Right hindlimb (tissue), 1 donor: Measurements from ENCODE around the gene KRT85.
A peak's percentile ranks its signal among the peaks of the same experiment; 100 is the strongest.

Experiments used
- DNase-seq: peaks from one replicate; pipeline ENCODE4 v3.0.0-alpha.2; 2018

Gene KRT85

GRCh38 chr12:52364901-52365489 lies 2.3 kb downstream of the KRT85 start:
- no peak for DNase-seq

GRCh38 chr12:52364061-52364460 lies 3.2 kb downstream of the KRT85 start:
- DNase-seq, result no peak

DNA sequence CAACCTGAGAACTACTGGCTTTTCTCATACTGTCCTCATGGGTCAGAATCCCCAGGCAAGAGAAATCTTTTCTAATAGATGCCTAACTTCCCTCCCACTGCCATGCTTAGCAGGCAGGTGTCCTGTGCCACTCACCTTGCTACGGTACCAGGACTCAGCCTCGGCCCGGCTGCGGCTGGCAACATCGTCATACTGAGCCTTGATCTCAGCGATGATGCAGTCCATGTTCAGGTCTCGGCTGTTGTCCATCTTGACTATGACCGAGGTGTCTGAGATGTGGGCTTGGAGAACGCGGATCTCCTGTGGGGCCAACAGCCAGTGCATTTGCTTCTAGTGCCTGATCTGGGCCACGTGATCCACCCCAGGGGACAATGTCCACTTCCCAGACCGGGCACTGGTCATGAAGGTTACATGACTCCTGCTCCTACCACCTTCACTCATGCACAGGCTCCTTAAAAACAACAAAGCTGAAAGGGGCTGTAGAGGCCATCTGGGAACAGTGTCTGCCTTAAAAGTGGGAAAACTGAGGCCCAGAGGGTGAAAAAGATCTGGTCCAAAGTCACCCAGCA lies 4.1 kb downstream of the KRT85 start:
- DNase-seq, result no peak

DNA sequence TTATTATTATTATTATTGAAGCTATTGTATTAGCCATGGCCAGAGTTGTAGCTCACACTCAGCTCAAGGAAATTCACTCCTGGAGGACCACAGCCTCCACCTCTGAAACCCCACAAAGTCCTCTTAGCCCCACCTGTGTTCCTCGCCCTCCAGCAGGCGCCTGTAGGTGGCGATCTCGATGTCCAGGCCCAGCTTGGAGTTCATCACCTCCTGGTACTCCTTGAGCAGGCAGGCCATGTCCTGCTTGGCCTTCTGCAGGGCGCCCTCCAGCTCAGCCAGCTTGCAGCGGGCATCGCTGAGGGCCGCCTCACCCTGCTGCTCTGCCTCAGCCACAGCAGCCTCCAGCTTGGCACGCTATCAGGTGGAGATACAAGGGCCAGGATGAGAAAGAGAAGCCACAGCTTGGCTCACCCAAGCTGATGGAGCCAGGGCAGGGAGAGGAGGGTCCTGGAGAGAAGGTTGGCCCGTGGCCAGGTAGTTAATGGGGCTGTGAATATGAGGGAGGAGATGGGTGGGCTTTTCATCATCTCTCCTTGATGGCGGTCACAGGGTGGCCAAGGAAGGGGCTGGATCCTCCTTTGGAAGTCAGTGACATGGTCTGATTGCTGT lies 5.1 kb downstream of the KRT85 start:
- no peak for DNase-seq

- no peak for DNase-seq
Observed at GRCh38 chr12:52361553-52361952, 5.7 kb downstream of the KRT85 start.

DNA sequence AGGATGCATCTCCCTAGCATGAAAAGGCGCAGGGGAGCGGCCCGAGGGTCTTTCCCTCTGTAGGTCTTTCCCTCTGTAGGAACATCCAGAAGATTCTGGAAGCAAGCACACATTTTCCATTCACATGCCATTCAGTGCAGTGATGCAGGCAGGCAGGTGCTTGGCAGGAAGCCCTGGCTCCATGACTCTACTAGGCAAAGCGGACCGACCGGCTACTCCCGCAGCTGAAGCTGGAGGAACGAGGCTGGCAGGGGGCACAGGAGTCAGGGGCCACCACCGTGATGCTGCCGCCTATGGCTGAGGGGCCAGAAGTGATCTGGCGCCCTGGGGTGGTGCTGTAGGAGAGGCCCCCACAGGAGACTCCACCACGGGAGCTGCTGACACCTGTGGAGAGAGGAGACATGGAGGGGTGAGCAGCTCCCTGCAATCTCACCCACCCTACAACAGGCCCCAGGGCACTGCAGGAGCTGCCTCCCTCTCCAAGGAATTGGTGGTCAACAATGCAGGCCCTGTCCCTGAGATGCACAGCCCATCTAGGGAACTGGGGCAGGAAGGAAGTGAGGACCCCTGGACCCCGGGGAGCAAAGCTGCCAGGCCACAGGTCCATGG lies 6.5 kb downstream of the KRT85 start:
- DNase-seq, result no peak

- no peak for DNase-seq
Observed at GRCh38 chr12:52360106-52360662, 7.1 kb downstream of the KRT85 start.

GRCh38 chr12:52359621-52360061 lies 7.6 kb downstream of the KRT85 start:
- no peak for DNase-seq

- DNase-seq, result peak; percentile 11
Observed at GRCh38 chr12:52358575-52359350, 8.5 kb downstream of the KRT85 start.

- DNase-seq, result no peak
Observed at GRCh38 chr12:52356762-52357580, 10.3 kb downstream of the KRT85 start.

DNA sequence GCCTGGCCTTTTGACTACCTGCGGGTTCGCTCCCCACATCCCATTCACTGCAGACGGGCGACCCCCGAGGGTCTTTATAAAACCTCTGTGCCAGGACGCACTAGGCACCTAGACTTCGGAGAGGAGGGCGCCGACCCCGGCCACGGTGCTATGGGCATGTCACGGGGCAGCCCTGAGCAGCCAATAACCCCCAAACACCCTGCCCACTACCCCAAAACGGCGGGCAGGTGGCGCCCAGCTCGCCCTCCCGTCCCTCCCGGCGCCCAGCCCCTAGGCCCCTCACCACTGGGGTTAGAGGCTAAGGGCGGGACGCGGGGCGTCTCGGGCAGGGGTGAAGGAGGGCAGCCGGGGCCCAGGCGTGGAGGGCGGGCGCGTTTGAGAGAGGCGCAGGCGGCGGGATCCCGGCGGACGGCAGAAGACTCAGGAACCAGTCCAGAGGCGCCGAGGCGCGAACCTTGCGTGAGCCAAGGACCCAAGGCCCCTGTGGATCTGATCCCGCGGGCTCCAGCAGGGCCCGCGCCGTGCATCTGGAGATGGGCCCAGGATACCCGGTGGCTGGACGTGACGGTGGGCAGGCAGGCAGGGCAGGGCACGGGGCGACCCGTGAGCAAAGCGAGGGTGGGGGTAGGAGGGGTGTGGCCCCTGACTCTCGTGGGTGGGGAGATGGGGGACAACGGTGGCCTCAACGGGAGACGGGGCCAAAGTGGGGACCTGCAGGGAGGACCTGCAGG lies 11.1 kb downstream of the KRT85 start:
- no peak for DNase-seq

DNA sequence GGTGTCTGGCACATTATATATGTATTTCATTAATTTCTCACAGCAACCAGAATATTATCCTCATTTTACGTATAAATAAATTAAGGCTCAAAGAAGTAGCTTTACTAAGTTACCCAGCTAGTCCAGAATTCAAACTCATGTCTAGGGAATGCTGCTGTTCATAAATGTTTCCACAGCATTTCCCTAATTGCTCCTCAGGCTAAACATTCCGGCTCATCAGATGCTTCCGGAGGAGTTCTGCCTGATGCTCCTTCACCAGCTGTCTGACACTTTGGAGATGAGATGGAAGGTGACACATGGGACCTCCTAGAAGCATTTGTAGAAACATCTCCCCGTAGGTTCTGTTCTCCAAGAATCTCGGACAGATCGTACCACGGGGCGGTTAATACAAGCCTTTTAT lies 12.1 kb downstream of the KRT85 start:
- DNase-seq, result no peak

GRCh38 chr12:52354200-52354599 lies 13.1 kb downstream of the KRT85 start:
- DNase-seq, result no peak

- DNase-seq, result no peak
Observed at GRCh38 chr12:52353766-52354165, 13.5 kb downstream of the KRT85 start.

DNA sequence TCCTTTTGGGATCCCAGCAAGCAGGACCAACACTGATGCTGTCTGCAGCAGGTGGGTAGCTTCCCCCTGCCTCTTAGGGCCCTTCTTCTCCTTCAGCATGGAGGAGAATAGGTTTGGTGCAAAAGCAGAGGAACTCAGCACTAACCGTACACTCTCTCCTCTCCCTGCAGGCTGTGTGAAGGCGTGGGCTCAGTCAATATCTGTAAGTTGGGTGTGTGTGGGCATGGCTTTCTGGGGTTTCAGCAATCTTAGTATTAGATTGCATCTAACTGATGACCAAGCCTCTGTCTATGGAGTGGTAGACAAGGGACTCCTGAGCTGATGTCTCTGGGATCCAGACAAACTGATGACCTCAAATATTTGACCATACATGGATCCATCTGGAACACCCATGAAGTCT lies 14.3 kb downstream of the KRT85 start:
- no peak for DNase-seq

GRCh38 chr12:52351196-52352059 lies 15.9 kb downstream of the KRT85 start:
- DNase-seq, result peak; percentile 43

DNA sequence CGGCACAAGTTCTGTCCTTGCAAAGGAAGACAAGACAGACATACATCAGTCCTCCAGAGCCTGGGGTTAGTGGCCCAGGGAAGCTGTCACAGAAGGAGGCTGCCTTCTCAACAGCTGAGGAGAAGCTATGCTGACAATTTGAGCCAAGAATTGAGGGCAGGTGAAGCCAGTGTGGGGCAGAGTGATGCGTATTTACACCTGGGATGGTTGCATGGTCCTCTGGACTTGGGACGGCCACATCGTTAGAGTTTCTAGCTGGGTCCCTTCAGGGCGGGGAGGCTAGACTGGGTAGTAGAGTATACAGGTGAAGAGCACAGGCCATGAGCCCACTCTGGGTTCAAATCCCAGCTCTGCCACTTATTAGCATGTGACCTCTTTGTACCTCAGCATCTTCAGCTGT lies 16.5 kb downstream of the KRT85 start:
- DNase-seq, result no peak

DNA sequence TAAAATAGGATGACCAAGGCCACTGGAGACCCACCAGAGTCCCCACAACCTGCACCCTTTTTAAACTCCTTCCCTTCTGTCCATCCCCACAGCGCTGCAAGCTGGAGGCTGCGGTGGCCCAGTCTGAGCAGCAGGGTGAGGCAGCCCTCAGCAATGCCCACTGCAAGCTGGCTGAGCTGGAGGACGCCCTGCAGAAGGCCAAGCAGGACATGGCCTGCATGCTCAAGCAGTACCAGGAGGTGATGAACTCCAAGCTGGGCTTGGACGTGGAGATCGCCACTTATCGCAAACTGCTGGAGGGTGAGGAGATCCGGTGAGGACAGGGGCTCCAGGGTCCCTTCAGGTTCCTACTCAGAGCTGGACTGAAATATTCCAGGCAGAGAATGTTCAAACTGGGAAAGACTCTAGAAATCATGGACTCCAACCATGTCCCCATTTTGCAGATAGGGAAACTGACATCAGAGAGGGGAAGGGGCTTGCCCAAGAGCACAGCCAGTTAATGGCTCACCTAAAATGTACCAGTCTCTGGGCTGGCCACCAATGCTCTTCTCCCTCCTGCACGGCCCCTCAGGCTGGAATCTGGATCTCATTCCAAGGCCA lies 17.2 kb downstream of the KRT85 start:
- no peak for DNase-seq

- DNase-seq, result no peak
Observed at GRCh38 chr12:52349196-52349595, 18.1 kb downstream of the KRT85 start.
